ENCODE measurements around the gene C7orf33.
"Not testable (repeated sequence)": the region's sequence is repeated elsewhere in the genome, so short reads cannot be mapped to it uniquely, and the experiment has no call there.

C7orf33 gene

DNA sequence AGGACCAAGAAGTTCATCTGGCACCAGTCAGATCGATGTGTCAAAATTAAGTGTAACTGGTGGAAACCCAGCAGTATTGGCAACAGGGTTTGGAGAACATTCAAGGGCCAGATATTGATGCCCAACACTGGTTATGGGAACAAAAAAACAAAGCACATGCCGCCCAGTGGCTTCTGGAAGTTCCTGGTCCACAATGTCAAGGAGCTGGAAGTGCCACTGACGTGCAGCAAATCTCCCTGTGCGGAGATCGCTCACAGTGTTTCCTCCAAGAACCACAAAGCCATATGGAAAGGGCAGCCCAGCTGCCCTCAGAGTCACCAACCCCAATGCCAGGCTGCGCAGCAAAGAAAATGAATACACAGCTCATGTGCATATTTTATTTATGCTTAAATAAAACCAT lies 10.1 kb upstream of the C7orf33 start:
- no peak for DNase-seq (ENCODE audit: low read depth)

DNA sequence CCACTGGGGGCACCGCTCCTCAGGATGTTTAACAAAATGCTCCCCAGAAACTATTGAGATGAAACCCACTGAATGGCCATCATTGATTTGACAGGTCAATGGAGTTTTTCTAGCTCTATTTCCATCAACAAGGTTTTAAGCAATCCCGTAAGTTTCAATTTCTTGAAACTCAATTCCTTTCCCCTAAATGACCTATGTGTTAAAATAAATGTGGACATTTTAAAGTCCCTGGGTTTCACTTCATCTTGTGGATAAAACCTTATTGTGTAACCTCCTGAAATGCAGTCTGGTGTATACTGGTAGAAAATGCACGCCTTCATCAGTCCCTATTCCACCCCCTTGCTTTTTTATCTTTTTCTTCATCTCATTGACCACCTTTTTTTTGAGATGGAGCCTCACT lies 8.9 kb upstream of the C7orf33 start:
- DNase-seq (ENCODE audit: low read depth): no peak

- no peak for DNase-seq (ENCODE audit: low read depth)
Measured at GRCh38 chr7:148584154-148584827, 6.3 kb upstream of the C7orf33 start.

- no peak for DNase-seq (ENCODE audit: low read depth)
Measured at GRCh38 chr7:148585399-148585798, 5.2 kb upstream of the C7orf33 start.

DNA sequence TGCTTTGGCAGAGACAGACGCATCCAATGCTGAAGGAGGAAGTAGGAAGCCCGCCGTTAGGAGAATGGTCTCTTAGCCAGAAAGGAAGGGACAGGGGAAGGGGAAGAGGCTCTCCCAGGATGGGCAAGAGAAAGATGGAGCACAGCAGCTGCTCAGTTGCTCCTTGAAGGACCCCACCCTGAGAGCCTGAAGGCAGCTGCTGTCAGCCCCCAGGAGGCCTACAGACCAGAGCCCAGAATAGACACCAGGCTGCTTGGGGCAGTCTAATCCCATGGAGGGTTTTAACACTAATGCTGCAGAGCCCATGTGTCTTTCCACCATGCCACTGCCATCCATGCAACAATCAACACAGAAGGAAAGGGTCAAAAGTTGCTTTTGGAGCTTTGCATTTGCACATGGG lies 3.5 kb upstream of the C7orf33 start:
- DNase-seq (ENCODE audit: low read depth): no peak

- DNase-seq (ENCODE audit: low read depth): no peak
Measured at GRCh38 chr7:148588168-148588567, 2.4 kb upstream of the C7orf33 start.

- no peak for DNase-seq (ENCODE audit: low read depth)
Measured at GRCh38 chr7:148588670-148589131, 1.9 kb upstream of the C7orf33 start.

DNA sequence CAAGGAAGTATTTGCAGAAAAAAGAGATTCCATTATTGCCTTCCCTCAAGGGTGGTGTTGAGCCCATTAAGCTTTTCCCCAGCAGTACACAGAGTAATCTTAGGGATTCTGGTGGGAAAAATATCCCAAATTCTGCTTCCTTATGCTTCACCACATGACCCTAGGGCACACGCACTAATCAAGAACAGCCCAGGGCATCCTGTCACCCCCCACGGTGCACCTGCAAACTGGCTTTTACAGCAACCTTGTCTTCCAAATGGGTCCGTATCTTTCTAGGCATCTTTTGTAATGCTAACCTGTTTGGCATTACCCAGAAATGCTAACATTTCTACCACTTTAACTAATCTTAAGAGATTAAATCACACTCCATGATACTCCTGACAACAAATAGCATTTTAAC lies 926 bp upstream of the C7orf33 start:
- DNase-seq (ENCODE audit: low read depth): no peak

DNA sequence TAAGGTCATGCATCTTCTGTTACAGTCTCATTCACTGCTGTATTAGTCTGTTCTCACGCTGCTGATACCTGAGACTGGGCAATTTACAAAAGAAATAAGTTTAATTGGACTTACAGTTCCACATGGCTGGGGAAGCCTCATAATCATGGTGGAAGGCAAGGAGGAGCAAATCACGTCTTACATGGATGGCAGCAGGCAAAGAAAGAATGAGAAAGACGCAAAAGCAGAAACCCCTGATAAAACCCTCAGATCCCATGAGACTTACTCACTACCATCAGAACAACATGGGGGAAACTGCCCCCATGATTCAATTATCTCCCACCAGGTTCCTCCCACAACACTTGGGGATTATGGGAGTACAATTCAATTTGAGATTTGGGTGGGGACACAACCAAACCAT lies 5.8 kb downstream of the C7orf33 start:
- not testable (repeated sequence) for DNase-seq (ENCODE audit: low read depth)

DNA sequence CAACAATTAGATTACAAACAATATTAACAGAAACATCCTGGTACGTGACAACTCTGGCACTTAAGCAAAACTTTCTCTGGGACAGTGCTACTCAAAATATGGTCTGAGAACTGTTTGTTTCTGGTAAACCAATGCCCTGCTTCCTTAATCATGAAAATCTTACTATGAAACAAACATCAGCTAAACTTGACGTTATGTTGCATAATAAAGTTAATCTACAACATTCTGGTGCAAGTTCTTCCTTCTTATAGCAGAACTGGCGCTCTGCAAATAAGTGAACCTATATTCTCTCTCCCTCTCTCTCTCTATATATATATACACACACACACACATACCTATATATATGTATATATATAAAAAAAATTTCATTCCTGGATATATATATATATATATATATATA lies 7.8 kb downstream of the C7orf33 start:
- no peak for DNase-seq (ENCODE audit: low read depth)

- DNase-seq (ENCODE audit: low read depth): no peak
Measured at GRCh38 chr7:148605350-148605749, 14.8 kb downstream of the C7orf33 start.

GRCh38 chr7:148607151-148607661 lies 16.6 kb downstream of the C7orf33 start:
- no peak for DNase-seq (ENCODE audit: low read depth)

DNA sequence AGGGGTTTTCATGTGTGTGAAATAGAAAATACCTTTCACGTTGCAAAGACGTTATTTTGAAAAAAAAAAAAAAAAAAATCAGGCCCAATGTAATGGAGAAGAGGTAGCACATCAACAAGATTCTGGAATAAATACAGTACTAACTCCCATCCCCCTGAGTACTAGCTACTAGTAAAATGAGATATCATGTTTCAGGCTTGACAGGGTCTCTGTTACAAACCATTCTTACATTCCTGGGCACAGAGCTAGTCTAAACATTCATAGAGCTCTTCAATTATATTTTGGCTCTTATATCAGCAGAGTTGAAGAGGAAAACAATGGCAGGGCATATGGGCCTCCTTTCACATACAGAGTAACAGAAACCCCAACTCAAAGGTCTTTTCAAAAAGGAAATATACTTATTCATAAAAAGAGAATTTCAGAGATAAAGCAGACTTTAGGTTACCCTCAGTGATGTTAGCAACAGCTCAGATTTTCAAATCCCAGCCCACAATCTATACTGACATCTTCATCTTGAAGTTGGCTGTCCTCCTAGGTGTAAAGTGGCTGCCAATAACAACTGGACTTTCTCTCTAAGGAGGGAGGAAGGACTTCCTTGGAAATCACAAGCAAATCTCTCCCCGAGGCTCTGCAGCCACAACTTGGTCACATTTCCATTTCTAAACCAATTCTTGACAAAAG lies 18.6 kb downstream of the C7orf33 start:
- no peak for DNase-seq (ENCODE audit: low read depth)

DNA sequence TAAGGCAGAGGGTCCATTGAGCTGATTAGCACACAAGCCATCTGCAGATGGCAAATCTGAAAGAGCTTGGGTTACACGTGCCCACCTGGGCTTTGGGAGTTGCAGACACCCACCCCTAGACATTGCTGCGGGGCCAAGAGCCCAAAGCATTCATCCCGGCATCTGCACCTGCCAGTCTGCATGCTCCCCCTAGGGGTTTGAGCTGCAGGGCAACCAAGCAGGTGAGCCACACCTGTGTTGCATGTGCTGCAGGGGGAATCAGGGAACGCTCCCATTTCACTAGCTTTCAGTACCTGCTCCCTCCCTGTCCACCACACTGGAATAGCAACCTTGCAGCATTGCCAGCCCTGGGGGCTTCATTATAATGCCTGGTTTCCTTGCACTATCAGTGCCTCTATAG lies 21.1 kb downstream of the C7orf33 start:
- no peak for DNase-seq (ENCODE audit: low read depth)

- DNase-seq (ENCODE audit: low read depth): no peak
Measured at GRCh38 chr7:148615085-148615730, 24.6 kb downstream of the C7orf33 start.

GRCh38 chr7:148620749-148621359 lies 30.3 kb downstream of the C7orf33 start:
- DNase-seq (ENCODE audit: low read depth): no peak

DNA sequence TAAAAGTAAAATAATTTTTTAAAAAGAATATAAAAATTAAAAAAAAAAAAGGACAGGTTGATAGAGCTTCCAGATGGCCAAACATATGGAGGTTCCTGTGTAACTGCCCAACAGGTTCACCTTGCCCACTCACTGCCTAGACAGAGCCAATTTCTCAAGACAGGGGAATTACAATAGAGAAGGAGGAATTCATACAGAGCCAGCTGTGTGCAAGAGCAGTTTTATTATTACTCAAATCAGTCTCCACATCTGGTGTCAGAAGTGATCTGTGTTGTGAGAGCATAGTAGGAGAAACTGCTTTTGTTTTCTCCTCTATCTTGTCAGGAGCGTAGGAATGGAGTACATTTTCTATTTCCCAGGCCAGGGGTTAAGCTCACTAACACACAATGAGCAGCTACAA lies 31.0 kb downstream of the C7orf33 start:
- no peak for DNase-seq (ENCODE audit: low read depth)

DNA sequence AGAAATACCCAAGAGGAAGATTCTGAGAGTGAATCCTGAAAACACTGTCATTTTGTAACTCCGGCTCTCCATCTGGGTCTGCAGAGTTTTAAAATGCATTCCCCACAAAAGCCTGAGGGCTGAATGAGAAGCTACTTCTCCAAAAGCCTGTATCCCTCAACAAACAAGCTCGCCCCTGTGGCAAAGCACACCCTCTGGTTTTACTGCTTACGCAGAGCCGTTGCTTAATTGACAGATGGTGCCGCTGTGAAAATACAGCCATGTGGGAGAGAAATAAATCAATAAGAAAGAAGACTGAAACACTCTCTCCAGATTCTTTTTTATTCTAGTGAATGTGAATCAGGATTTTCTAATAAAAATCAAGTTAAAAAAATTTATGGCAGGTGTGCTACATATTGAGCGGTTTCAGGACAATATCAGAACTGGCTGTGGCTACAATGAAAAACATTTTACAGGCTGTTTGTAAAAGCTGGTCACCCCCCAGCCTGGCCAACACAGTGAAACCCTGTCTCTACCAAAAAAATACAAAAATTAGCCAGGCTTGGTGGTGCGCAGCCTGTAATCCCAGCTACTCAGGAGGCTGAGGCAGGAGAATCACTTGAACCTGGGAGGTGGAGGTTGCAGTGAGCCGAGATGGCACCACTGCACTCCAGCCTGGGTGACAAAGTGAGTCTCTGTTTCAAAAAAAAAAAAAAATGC lies 32.5 kb downstream of the C7orf33 start:
- DNase-seq (ENCODE audit: low read depth): no peak

DNA sequence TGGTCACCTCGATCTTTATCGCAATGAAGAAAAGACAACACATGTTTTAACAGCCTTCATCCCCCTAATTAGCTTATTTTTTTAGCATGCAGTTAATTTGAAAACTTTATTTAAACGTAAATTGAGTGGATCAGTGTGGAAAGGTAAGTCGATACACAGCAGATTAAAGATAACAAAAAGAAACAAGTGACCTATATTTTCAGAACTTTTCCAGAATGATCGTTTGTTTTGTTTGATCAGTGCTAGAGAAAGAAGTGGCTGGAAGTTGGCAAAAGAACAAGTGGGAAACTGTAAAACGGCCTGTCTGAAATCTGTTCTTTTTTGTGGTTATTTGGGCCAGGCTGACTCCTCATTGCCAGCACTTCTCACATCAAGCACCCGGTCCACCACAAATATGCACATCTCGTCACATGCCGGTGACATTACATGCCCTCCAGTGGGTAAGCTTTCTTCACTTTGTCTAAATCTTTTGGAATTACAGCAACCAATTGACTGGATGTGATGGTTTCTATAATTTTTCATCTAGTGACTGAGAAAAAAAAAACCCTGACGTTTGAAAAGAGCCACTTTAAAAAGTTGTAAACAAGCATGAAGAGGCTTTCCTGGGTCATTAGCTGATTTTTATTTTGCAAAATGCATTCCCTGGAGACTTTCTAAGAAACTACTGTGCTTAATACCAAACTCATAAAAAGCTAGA lies 33.2 kb downstream of the C7orf33 start:
- peak; percentile 32 for DNase-seq (ENCODE audit: low read depth)

DNA sequence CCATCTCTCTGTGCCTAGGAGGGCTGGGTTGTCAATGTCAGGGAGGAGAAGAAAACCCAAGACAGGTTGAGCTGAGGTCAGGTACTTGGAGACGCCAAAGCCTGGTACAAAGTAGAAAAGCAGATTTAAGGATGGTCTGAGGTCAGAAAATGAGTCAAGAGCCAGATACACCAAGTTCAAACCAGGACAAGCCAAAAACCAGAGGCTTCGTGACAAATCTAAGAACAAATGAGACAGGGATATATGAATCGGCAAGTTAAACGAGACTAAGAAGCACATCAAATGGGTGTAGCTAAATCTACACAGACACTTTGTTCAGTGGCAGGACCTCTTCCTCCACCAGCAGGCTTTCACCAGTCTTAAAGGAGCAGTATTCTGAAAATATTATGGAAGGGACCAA lies 34.2 kb downstream of the C7orf33 start:
- no peak for DNase-seq (ENCODE audit: low read depth)

GRCh38 chr7:148625342-148625741 lies 34.8 kb downstream of the C7orf33 start:
- DNase-seq (ENCODE audit: low read depth): no peak

All from GM04504 (cell line).